ENCODE measurements around the gene ZSCAN20. TPM values are rescaled to one million over a fixed set of nuclear protein-coding genes. Genes with fewer than 3 reads are reported as not detected.

Gene ZSCAN20
- total RNA-seq, 1 donor from 2014 or later, result 6.9 TPM

DNA sequence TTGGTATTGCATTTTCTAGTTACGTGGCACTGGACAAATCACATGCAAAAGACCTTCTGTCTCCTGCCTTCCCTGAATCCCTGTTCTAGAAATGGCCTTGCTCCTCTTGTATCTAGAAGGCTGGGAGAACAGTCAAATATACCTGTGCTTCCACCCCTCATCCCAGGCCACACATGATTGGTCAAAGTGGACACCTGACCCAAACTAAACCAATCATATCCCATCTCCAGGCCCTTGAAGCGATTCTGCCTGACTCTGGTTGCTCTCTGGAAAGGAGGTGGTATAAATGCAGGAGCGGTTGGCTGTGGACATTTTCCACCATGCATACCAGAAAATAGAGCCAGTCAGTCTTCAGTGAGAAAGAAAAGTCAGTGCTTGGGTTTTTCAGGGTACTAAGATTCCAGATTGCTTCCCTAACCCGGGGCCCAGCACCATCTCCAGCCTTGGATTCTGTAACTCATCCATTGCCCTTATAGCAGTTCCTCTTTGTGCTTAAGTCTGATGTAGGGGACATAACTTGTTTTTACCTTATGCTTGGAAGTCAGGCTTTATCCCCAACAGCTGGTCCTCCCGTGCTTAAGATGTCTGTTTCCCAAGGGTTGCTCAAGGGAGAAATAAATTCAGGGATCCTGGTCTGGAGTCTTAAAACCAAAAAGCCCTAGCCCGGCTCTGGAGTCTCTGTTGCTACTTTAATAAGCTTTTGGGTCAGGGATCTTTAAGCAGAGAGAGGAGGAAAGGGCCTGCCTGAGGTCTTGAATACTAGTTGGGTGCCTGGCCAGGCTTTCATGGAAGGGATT lies 33.9 kb upstream of the ZSCAN20 start:
- peaks cover 46% of the 10 kb centered on the region for H3K4me1 Mint-ChIP-seq (ENCODE audit: low read depth, unreplicated experiment)
- peaks cover 2% of the 10 kb centered on the region for H3K9me3 Mint-ChIP-seq (ENCODE audit: unreplicated experiment)
- Histone ChIP-seq H3K79me2 (ENCODE audit: insufficient read depth, low read length) (no peaks in the 10 kb centered on the region), H3K9ac (ENCODE audit: low read length) (no peak overlapping the region), H3K27ac (ENCODE audit: low read depth, low read length) (no peak overlapping the region), H3K27me3 (ENCODE audit: insufficient read depth, low read length) (no peaks in the 10 kb centered on the region), H3K4me1 (ENCODE audit: insufficient read depth, low read length) (peaks cover 29% of the 10 kb centered on the region), H3K4me3 (ENCODE audit: insufficient read depth, low read depth, low read length) (no peak overlapping the region), H3K4me2 (ENCODE audit: low read length) (no peak overlapping the region), H2AFZ (ENCODE audit: low read depth, low read length) (no peak overlapping the region), H4K20me1 (ENCODE audit: insufficient read depth, low read length) (no peaks in the 10 kb centered on the region), H3K9me3 (ENCODE audit: insufficient read depth, low read depth, low read length) (no peaks in the 10 kb centered on the region), H3K36me3 (ENCODE audit: insufficient read depth, low read length) (no peaks in the 10 kb centered on the region)
- DNase-seq (ENCODE audit: low read depth) (no peak), FAIRE-seq (no peak)
- no peaks in the 10 kb centered on the region for H3K36me3 Mint-ChIP-seq (ENCODE audit: low read depth, unreplicated experiment)
- TF ChIP-seq EZH2 (IDR thresholded peaks at IDR 0.05; ENCODE audit: insufficient read depth, low read length) (no peak), CTCF (IDR thresholded peaks at IDR 0.05; ENCODE audit: insufficient read depth, low read depth, low read length) (no peak)
- H3K27ac Mint-ChIP-seq (ENCODE audit: unreplicated experiment), result no peak overlapping the region
- no peak overlapping the region for H3K4me3 Mint-ChIP-seq (ENCODE audit: unreplicated experiment)
- peaks cover 4% of the 10 kb centered on the region for H3K27me3 Mint-ChIP-seq (ENCODE audit: low read depth, unreplicated experiment)

DNA sequence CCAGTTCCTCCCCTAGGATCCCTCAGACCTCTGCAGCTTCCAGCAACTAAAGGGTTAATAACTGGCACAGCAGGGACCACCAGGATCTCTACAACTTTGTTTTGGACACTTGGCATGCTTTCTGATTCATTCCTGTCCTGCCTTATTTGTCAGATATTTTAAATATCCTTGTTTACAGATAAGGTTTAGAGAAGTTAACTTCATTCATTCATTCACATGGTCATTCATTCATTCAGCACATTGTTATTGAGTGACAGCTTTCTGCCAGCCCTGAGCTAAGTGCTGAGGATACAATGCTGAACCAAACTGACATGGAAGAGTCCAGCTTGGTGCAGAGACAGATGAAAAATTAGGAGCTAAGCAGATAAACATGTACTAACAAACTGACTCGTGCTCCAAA lies 32.8 kb upstream of the ZSCAN20 start:
- Histone ChIP-seq H3K4me2 (ENCODE audit: low read length) (no peak overlapping the region), H3K4me3 (ENCODE audit: insufficient read depth, low read depth, low read length) (no peak overlapping the region), H4K20me1 (ENCODE audit: insufficient read depth, low read length) (no peaks in the 10 kb centered on the region), H3K79me2 (ENCODE audit: insufficient read depth, low read length) (no peaks in the 10 kb centered on the region), H3K27me3 (ENCODE audit: insufficient read depth, low read length) (no peaks in the 10 kb centered on the region), H3K27ac (ENCODE audit: low read depth, low read length) (no peak overlapping the region), H3K36me3 (ENCODE audit: insufficient read depth, low read length) (no peaks in the 10 kb centered on the region), H3K9ac (ENCODE audit: low read length) (no peak overlapping the region), H2AFZ (ENCODE audit: low read depth, low read length) (no peak overlapping the region), H3K9me3 (ENCODE audit: insufficient read depth, low read depth, low read length) (no peaks in the 10 kb centered on the region), H3K4me1 (ENCODE audit: insufficient read depth, low read length) (peaks cover 22% of the 10 kb centered on the region)
- Mint-ChIP-seq H3K36me3 (ENCODE audit: low read depth, unreplicated experiment) (no peaks in the 10 kb centered on the region), H3K4me1 (ENCODE audit: low read depth, unreplicated experiment) (peaks cover 35% of the 10 kb centered on the region), H3K27ac (ENCODE audit: unreplicated experiment) (no peak overlapping the region), H3K27me3 (ENCODE audit: low read depth, unreplicated experiment) (peaks cover 4% of the 10 kb centered on the region), H3K9me3 (ENCODE audit: unreplicated experiment) (peaks cover 2% of the 10 kb centered on the region), H3K4me3 (ENCODE audit: unreplicated experiment) (no peak overlapping the region)
- TF ChIP-seq CTCF (IDR thresholded peaks at IDR 0.05; ENCODE audit: insufficient read depth, low read depth, low read length) (no peak), EZH2 (IDR thresholded peaks at IDR 0.05; ENCODE audit: insufficient read depth, low read length) (no peak)
- DNase-seq (ENCODE audit: low read depth), result no peak
- FAIRE-seq, result no peak

DNA sequence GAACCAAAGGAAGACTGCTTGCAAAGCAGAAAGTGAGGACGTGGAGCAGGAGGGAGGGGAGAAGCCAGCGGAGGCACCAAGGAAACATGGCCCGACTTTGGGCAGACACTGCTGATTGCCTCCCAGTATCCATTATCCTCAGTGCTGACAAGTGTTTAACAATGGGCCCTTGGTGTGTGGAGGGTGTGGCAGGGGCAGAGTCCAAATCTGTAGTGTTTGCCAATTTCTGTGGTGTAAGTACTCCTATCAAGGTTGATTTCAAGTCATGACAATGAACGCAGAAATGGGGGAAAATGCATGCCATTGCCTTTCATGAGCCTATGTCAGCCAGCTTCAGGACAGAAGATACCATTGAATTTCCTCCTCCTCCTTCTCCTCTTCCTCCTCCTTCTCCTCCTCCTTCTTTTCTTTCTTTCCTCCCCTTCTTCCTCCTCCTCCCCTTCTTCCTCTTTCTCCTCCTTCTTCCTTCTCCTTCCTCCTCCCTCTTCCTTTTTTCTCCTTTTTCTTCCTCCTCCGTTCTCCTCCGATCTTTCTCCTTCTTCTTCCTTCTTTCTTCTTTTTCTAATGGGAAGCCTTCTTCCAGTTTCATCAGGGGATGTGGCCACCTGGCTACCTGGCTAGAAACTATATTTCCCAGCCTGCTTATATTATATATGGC lies 31.2 kb upstream of the ZSCAN20 start:
- no peaks in the 10 kb centered on the region for H3K79me2 ChIP-seq (ENCODE audit: insufficient read depth, low read length)
- H3K36me3 ChIP-seq (ENCODE audit: insufficient read depth, low read length), result no peaks in the 10 kb centered on the region
- peaks cover 13% of the 10 kb centered on the region for H3K4me1 ChIP-seq (ENCODE audit: insufficient read depth, low read length)
- H3K4me1 Mint-ChIP-seq (ENCODE audit: low read depth, unreplicated experiment), result peaks cover 21% of the 10 kb centered on the region
- H3K4me3 ChIP-seq (ENCODE audit: insufficient read depth, low read depth, low read length), result no peak overlapping the region
- no peaks in the 10 kb centered on the region for H3K36me3 Mint-ChIP-seq (ENCODE audit: low read depth, unreplicated experiment)
- no peaks in the 10 kb centered on the region for H4K20me1 ChIP-seq (ENCODE audit: insufficient read depth, low read length)
- no peak overlapping the region for H2AFZ ChIP-seq (ENCODE audit: low read depth, low read length)
- H3K27me3 Mint-ChIP-seq (ENCODE audit: low read depth, unreplicated experiment), result peaks cover 10% of the 10 kb centered on the region
- TF ChIP-seq EZH2 (IDR thresholded peaks at IDR 0.05; ENCODE audit: insufficient read depth, low read length), result no peak
- TF ChIP-seq CTCF (IDR thresholded peaks at IDR 0.05; ENCODE audit: insufficient read depth, low read depth, low read length), result no peak
- FAIRE-seq (no peak), DNase-seq (ENCODE audit: low read depth) (no peak)
- H3K27me3 ChIP-seq (ENCODE audit: insufficient read depth, low read length), result no peaks in the 10 kb centered on the region
- H3K4me3 Mint-ChIP-seq (ENCODE audit: unreplicated experiment), result no peak overlapping the region
- H3K27ac ChIP-seq (ENCODE audit: low read depth, low read length), result no peak overlapping the region
- no peak overlapping the region for H3K9ac ChIP-seq (ENCODE audit: low read length)
- H3K27ac Mint-ChIP-seq (ENCODE audit: unreplicated experiment), result no peak overlapping the region
- H3K9me3 Mint-ChIP-seq (ENCODE audit: unreplicated experiment), result peaks cover 2% of the 10 kb centered on the region
- H3K9me3 ChIP-seq (ENCODE audit: insufficient read depth, low read depth, low read length), result no peaks in the 10 kb centered on the region
- H3K4me2 ChIP-seq (ENCODE audit: low read length), result no peak overlapping the region

Data from astrocyte (in vitro differentiated cells and primary cell).